Measurements from ENCODE around the gene CCDC93.

The CCDC93 gene

DNA sequence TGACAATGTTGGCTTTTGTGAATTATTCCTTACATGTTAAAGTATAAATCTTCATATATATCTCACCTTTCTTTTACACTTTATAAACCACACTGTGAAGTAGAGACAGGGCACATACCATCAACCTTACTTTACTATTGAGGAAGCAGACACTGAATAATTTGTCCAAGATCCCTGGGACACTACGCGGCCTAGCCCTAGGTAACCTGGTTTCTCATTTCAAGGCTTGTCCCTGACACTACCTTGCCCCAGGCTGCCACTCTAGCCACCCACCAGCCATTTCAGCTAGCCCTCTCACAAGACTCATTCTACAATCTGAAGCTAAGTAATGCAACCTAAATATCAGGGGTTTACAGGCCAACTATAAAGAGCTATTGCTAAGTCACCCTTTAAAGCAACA is 26.7 kb downstream of the CCDC93 start:
- Histone ChIP-seq H3K9ac (no peak overlapping the region), H3K9me3 (ENCODE audit: control insufficient read depth, low read length) (no peaks in the 10 kb centered on the region), H3K27ac (no peak overlapping the region), H3K4me3 (ENCODE audit: low read depth, low read length) (no peak overlapping the region), H3K36me3 (ENCODE audit: control insufficient read depth, insufficient read depth, low read length) (no peaks in the 10 kb centered on the region), H3K4me1 (no peaks in the 10 kb centered on the region), H2AFZ (no peak overlapping the region), H3K4me2 (ENCODE audit: low read length) (no peak overlapping the region), H3K79me2 (peaks cover 21% of the 10 kb centered on the region), H3K27me3 (ENCODE audit: control insufficient read depth, insufficient read depth, low read length) (no peaks in the 10 kb centered on the region)
- TF ChIP-seq, protein P1, sequence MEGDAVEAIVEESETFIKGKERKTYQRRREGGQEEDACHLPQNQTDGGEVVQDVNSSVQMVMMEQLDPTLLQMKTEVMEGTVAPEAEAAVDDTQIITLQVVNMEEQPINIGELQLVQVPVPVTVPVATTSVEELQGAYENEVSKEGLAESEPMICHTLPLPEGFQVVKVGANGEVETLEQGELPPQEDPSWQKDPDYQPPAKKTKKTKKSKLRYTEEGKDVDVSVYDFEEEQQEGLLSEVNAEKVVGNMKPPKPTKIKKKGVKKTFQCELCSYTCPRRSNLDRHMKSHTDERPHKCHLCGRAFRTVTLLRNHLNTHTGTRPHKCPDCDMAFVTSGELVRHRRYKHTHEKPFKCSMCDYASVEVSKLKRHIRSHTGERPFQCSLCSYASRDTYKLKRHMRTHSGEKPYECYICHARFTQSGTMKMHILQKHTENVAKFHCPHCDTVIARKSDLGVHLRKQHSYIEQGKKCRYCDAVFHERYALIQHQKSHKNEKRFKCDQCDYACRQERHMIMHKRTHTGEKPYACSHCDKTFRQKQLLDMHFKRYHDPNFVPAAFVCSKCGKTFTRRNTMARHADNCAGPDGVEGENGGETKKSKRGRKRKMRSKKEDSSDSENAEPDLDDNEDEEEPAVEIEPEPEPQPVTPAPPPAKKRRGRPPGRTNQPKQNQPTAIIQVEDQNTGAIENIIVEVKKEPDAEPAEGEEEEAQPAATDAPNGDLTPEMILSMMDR (IDR thresholded peaks at IDR 0.05), result no peak

DNA sequence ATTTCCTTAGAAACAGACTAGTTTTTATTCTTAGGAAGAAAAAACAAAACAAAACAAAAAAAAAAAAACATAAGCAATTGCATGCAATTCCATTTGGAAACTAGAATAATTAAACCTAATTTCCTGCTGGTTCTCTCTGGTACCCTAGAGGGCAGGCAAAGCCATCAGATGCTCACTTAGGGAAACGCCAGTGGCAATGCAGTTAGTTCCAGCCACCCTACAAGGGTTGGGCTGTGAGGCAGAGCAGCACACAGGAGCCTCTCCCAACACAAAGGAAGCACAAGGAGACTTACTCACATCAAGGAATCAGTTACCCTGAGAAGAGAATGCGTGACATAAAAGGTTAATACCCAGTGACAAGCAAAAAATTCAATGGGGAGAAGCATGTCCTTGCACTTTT is 28.8 kb downstream of the CCDC93 start:
- TF ChIP-seq, protein P1 (IDR thresholded peaks at IDR 0.05), result no peak
- H3K79me2 ChIP-seq, result peaks cover 20% of the 10 kb centered on the region
- H3K4me3 ChIP-seq (ENCODE audit: low read depth, low read length), result no peak overlapping the region
- H3K27ac ChIP-seq, result no peak overlapping the region
- H3K36me3 ChIP-seq (ENCODE audit: control insufficient read depth, insufficient read depth, low read length), result no peaks in the 10 kb centered on the region
- no peaks in the 10 kb centered on the region for H3K9me3 ChIP-seq (ENCODE audit: control insufficient read depth, low read length)
- H3K9ac ChIP-seq, result no peak overlapping the region
- H3K4me1 ChIP-seq, result peaks cover 3% of the 10 kb centered on the region
- no peak overlapping the region for H2AFZ ChIP-seq
- H3K4me2 ChIP-seq (ENCODE audit: low read length), result no peak overlapping the region
- H3K27me3 ChIP-seq (ENCODE audit: control insufficient read depth, insufficient read depth, low read length), result no peaks in the 10 kb centered on the region

GRCh38 chr2:117984208-117984607 is 29.7 kb downstream of the CCDC93 start:
- Histone ChIP-seq H3K36me3 (ENCODE audit: control insufficient read depth, insufficient read depth, low read length) (no peaks in the 10 kb centered on the region), H3K79me2 (peaks cover 16% of the 10 kb centered on the region), H3K9me3 (ENCODE audit: control insufficient read depth, low read length) (no peaks in the 10 kb centered on the region), H3K4me2 (ENCODE audit: low read length) (no peak overlapping the region), H3K4me1 (peaks cover 3% of the 10 kb centered on the region), H3K27ac (no peak overlapping the region), H3K4me3 (ENCODE audit: low read depth, low read length) (no peak overlapping the region), H3K9ac (no peak overlapping the region), H2AFZ (no peak overlapping the region), H3K27me3 (ENCODE audit: control insufficient read depth, insufficient read depth, low read length) (no peaks in the 10 kb centered on the region)
- TF ChIP-seq, protein P1 (IDR thresholded peaks at IDR 0.05), result no peak

GRCh38 chr2:117983040-117983439 is 30.8 kb downstream of the CCDC93 start:
- H3K4me1 ChIP-seq, result peaks cover 3% of the 10 kb centered on the region
- no peak overlapping the region for H3K9ac ChIP-seq
- peaks cover 17% of the 10 kb centered on the region for H3K79me2 ChIP-seq
- H3K4me2 ChIP-seq (ENCODE audit: low read length), result no peak overlapping the region
- no peak overlapping the region for H2AFZ ChIP-seq
- H3K9me3 ChIP-seq (ENCODE audit: control insufficient read depth, low read length), result no peaks in the 10 kb centered on the region
- TF ChIP-seq, protein P1 (IDR thresholded peaks at IDR 0.05), result no peak
- no peaks in the 10 kb centered on the region for H3K27me3 ChIP-seq (ENCODE audit: control insufficient read depth, insufficient read depth, low read length)
- no peak overlapping the region for H3K4me3 ChIP-seq (ENCODE audit: low read depth, low read length)
- H3K36me3 ChIP-seq (ENCODE audit: control insufficient read depth, insufficient read depth, low read length), result no peaks in the 10 kb centered on the region
- no peak overlapping the region for H3K27ac ChIP-seq

DNA sequence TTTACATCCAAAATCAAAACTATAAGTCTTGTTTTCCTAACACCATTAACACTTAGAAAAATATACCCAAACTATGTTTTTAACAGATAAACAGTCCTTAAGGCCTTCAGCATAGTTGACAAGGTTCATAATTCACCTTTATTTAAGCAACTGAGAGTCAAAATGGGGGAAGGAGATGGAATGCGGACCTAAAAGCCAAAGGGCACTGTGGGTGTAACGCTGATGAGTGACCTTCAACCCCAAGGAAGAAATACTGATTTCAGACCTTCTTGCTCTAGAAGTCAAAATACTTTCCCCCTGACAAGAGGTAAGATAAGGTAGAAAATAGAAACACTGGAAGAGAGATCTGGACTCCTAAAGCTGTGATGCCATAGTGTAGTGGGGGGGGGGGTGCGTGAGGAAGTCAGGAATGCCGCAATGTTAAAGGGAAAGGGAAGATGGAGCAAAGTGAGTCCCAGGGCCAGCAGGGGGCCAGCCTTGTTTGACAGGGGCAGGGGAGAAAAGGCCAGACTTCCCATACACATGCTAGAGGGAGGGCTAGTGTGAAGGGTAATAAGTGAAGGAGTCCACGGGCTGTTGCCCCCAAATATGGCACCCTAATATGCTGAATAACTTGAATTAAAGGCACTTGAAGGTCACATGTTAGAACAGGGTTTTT is 31.4 kb downstream of the CCDC93 start:
- TF ChIP-seq, protein P1 (IDR thresholded peaks at IDR 0.05), result no peak
- Histone ChIP-seq H3K9me3 (ENCODE audit: control insufficient read depth, low read length) (no peaks in the 10 kb centered on the region), H3K27ac (no peak overlapping the region), H3K36me3 (ENCODE audit: control insufficient read depth, insufficient read depth, low read length) (no peaks in the 10 kb centered on the region), H3K4me1 (peaks cover 3% of the 10 kb centered on the region), H3K27me3 (ENCODE audit: control insufficient read depth, insufficient read depth, low read length) (no peaks in the 10 kb centered on the region), H3K9ac (no peak overlapping the region), H3K79me2 (peaks cover 19% of the 10 kb centered on the region), H2AFZ (no peak overlapping the region), H3K4me3 (ENCODE audit: low read depth, low read length) (no peak overlapping the region), H3K4me2 (ENCODE audit: low read length) (no peak overlapping the region)
